A549 (cell line): ENCODE results near the gene B3GLCT. TPM values are rescaled to one million over a fixed set of nuclear protein-coding genes. Genes with fewer than 3 reads are reported as not detected.

Source experiments
- ATAC-seq, 2 experiments: fragments of 200-7000 bp in 1 of 2; fragments of >200 bp in 1 of 2; cut with Nextera tagmentation in 1 of 2; cut with Tn5 transposase in 1 of 2; 3 replicates each; pipeline versions ENCODE4 v1.8.0 to v1.9.1; 2018 to 2020; ENCODE audit warnings: mild to moderate bottlenecking in 1 of 2, moderate library complexity in 1 of 2
- CTCF ChIA-PET: fragments of 300-600 bp; sonication (Branson Sonifier 250); formaldehyde crosslinking; extraction: SDS; loops from one replicate; lab custom pipeline; 2021; ENCODE audit warnings: antibody characterized with exemption, inconsistent platforms; lab: Yijun Ruan, JAX
- POLR2A ChIA-PET: fragments of 350-600 bp; formaldehyde crosslinking; extraction: SDS; loops from one replicate; lab custom pipeline; 2021; ENCODE audit warnings: antibody characterized with exemption, inconsistent platforms; lab: Yijun Ruan, JAX
- DNase-seq, 2 experiments: peaks; one replicate each; pipeline versions ENCODE4 v3.0.0 to v3.0.0-alpha.2; 2011 to 2016; ENCODE audit warnings: low read depth in 1 of 2, low spot score in 1 of 2
- FAIRE-seq: peaks from 2 replicates; lab custom pipeline; 2011; peaks lifted over from hg19 to GRCh38; lab: Jason Lieb, UNC
- H3K27ac ChIP-seq, 2 experiments: fragments of >200 bp; sonication (Bioruptor Twin); formaldehyde crosslinking; 3 replicates each; pipeline ENCODE4 v1.5.1; 2016 to 2017
- H3K4me1 ChIP-seq: fragments of >200 bp; sonication (Bioruptor Twin); formaldehyde crosslinking; 3 replicates; pipeline ENCODE4 v1.6.1; 2016
- H3K4me2 ChIP-seq: fragments of >200 bp; sonication (Bioruptor Twin); formaldehyde crosslinking; 3 replicates; pipeline ENCODE4 v1.6.1; 2016
- H3K4me3 ChIP-seq: fragments of >200 bp; sonication (Bioruptor Twin); formaldehyde crosslinking; 3 replicates; pipeline ENCODE4 v1.5.1; 2016
- H3K9me3 ChIP-seq: fragments of >200 bp; sonication (Bioruptor Twin); formaldehyde crosslinking; 3 replicates; pipeline ENCODE4 v1.6.1; 2016
- CHD2 ChIP-seq: fragments of 150-350 bp; IDR thresholded peaks from 2 replicates; pipeline ENCODE4 v1.6.1; 2014; ENCODE audit warnings: low read length; ENCODE audit not compliant: partially characterized antibody
- CHD4 ChIP-seq: fragments of 200-600 bp; sonication (generic); IDR thresholded peaks from 2 replicates; pipeline ENCODE4 v1.6.1; 2016; ENCODE audit warnings: antibody characterized with exemption, mild to moderate bottlenecking, borderline replicate concordance
- EHF ChIP-seq: fragments of 250-450 bp; sonication (Bioruptor Pico); IDR thresholded peaks from 2 replicates; pipeline ENCODE4 v1.5.0; 2020; ENCODE audit warnings: mild to moderate bottlenecking
- HOXB5 ChIP-seq: fragments of 250-450 bp; sonication (Bioruptor Pico); IDR thresholded peaks from 2 replicates; pipeline ENCODE4 v1.5.0; 2020; ENCODE audit warnings: mild to moderate bottlenecking, moderate library complexity
- JUN ChIP-seq, 2 experiments: fragments of >200 bp; sonication (Bioruptor Twin); formaldehyde crosslinking; IDR thresholded peaks; 2 replicates in 1 of 2; 3 replicates in 1 of 2; pipeline ENCODE4 v1.6.1; 2016 to 2017
- KDM1A ChIP-seq: fragments of 200-600 bp; sonication (generic); IDR thresholded peaks from 2 replicates; pipeline ENCODE4 v1.6.1; 2016; ENCODE audit warnings: low read depth, mild to moderate bottlenecking
- MAZ ChIP-seq: fragments of 150-350 bp; IDR thresholded peaks from 2 replicates; pipeline ENCODE4 v1.6.1; 2014; ENCODE audit warnings: antibody characterized with exemption, low read depth, low read length, borderline replicate concordance
- NFE2L2 ChIP-seq: fragments of 150-350 bp; conservative IDR thresholded peaks from 2 replicates; pipeline ENCODE4 v1.6.1; 2014; ENCODE audit warnings: low read length
- NPAS2 ChIP-seq: fragments of 250-450 bp; sonication (Bioruptor Pico); IDR thresholded peaks from 2 replicates; pipeline ENCODE4 v1.8.0; 2022; ENCODE audit warnings: mild to moderate bottlenecking, moderate library complexity, borderline replicate concordance
- RARB ChIP-seq: fragments of 250-450 bp; sonication (Bioruptor Pico); IDR thresholded peaks from 2 replicates; pipeline ENCODE4 v1.8.0; 2021; ENCODE audit warnings: mild to moderate bottlenecking, moderate library complexity
- REST ChIP-seq: fragments of 200-600 bp; sonication (generic); IDR thresholded peaks from 2 replicates; pipeline ENCODE4 v1.6.1; 2016; ENCODE audit warnings: antibody characterized with exemption, mild to moderate bottlenecking, moderate library complexity
- SMC3 ChIP-seq: fragments of >200 bp; sonication (Bioruptor Twin); formaldehyde crosslinking; IDR thresholded peaks from 3 replicates; pipeline ENCODE4 v1.6.1; 2018; ENCODE audit warnings: inconsistent platforms
- SREBF2 ChIP-seq: fragments of 450-650 bp; IDR thresholded peaks from 2 replicates; pipeline ENCODE4 v1.6.1; 2014; ENCODE audit warnings: mild to moderate bottlenecking, moderate library complexity
- WGBS: methylation state at CpG from one replicate; pipeline ENCODE4 v1.1.6; 2017; ENCODE audit errors: missing lambda C conversion rate; 5-methylcytosine and 5-hydroxymethylcytosine counted together
- polyA plus RNA-seq, 4 experiments: library from polyadenylated mRNA; depleted of rRNA in 3 of 4; stranded (reverse); fragments of >200 nt; fragmentation: RNase III in 1 of 4; extraction: RNeasy Plus Mini Kit Qiagen cat#74134 plus additional on column Dnase treatment in 1 of 4; gene quantifications; 2 replicates in 3 of 4; 3 replicates in 1 of 4; pipeline ENCODE4 v1.2.3, GENCODE V29; 2011 to 2017
- TF ChIP-seq, protein P1 (sequence below): fragments of 450-650 bp; IDR thresholded peaks from 2 replicates; pipeline ENCODE4 v1.6.1; 2014; ENCODE audit warnings: antibody characterized with exemption

B3GLCT gene
- polyA plus RNA-seq, 2 of the 4 experiments (the other 2 are of a cell fraction) = 4.5 to 6.6 TPM

DNA sequence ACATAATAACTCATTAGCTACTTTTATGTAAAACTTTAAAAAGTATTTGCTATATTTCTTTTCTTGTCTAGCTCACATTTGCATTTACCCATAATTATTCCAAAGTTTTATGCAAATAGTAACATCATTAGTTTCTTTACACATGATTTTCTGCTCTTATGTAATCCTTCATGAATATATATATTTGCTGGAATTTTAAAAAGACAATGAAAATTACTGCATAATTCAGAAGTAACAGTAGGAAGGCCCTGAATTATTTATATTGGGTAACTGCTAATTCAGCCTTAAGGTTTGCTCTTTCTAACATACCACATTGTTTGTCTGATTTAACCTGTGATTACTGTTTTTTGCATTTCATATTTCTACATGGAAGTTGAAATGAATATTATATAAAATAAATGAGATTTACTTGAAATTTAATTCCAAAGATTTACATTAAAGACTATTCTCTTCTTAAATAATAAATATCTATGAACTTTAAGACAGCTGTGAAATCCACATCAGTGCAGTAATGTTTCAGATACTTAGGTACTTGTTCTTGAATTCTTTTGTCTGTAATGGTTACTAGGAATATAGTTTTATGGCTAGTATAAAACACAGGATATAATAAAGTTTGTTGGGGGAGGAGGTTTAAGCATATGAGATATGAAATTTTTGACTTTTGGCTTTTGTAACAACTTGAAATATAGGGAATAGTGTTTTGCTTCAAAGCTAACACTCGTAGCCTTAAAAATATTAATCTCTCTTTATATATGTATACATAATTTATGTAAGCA, 46.0 kb downstream of the B3GLCT start:
- no peak overlapping the region for H3K27ac ChIP-seq
- POLR2A ChIA-PET = no interaction called here
- DNase-seq (no peak), FAIRE-seq (no peak), ATAC-seq (no peak)
- CTCF ChIA-PET = interaction anchor here (0.9 kb wide), 2 partner anchors 9 to 178 kb away, joined by 3 read pairs; no protein-coding TSS in a partner anchor
- no peaks in the 10 kb centered on the region for H3K4me1 ChIP-seq
- TF ChIP-seq, protein P1, sequence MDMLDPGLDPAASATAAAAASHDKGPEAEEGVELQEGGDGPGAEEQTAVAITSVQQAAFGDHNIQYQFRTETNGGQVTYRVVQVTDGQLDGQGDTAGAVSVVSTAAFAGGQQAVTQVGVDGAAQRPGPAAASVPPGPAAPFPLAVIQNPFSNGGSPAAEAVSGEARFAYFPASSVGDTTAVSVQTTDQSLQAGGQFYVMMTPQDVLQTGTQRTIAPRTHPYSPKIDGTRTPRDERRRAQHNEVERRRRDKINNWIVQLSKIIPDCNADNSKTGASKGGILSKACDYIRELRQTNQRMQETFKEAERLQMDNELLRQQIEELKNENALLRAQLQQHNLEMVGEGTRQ = no peak
- TF ChIP-seq NFE2L2 (no peak), SMC3 (no peak), REST (no peak), HOXB5 (no peak), JUN (IDR thresholded peaks at IDR 0.05) (no peak)
- H3K4me3 ChIP-seq = no peak overlapping the region
- WGBS = 66% methylated on average over 1 of the region's 1 CpG
- no peaks in the 10 kb centered on the region for H3K9me3 ChIP-seq
- H3K4me2 ChIP-seq = no peak overlapping the region

DNA sequence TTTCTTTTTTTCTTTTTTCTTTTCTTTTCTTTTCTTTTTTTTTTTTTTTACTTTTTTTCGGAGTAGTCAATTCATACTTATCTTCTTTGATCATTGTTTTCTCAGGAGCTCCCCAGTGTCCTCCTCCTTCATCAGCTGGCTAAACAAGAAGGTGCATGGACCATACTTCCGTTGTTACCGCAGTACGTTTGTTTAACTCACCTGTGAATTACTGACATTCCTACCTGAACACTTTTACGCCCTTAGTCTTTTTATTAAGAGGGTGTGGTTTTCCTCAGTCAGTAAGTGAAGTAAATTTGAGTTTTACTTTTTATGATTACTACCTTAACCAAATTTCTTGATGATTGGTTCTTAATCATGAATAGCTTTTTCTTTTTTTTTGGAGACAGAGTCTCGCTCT, 47.1 kb downstream of the B3GLCT start:
- POLR2A ChIA-PET = no interaction called here
- no peak overlapping the region for H3K4me3 ChIP-seq
- 95% methylated on average over 6 of the region's 6 CpGs for WGBS
- no peak for FAIRE-seq
- H3K9me3 ChIP-seq = no peaks in the 10 kb centered on the region
- TF ChIP-seq KDM1A (no peak), RARB (CRISPR knock-in tag) (no peak)
- TF ChIP-seq, all 56 proteins: peak for 0
- CTCF ChIA-PET = interaction anchor here (0.9 to 1.8 kb wide), 2 partner anchors 10 to 12 kb away, joined by 3 to 4 read pairs; no protein-coding TSS in a partner anchor
- Histone ChIP-seq H3K4me1 (no peaks in the 10 kb centered on the region), H3K4me2 (no peak overlapping the region), H3K27ac (no peak overlapping the region)
- ATAC-seq (no peak), DNase-seq (no peak)

DNA sequence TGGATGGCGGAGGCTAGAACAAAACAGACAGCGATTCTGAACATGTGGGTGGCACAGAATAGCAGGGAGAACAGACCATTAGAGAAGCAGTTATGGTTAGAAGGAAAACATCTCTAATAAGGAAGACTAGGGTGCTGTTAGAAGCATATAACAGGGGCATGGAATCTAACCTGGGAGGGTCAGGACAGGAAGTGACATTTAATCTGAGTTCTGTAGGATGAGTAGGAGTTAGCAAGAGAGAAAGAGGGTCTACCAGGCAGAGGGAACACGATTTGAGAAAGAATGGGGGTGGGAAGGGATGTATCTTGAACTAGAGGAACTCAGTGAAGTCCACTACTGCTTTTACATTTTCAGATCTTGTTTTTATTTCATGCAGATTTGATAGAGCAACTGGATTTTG, 48.6 kb downstream of the B3GLCT start:
- ATAC-seq (no peak), FAIRE-seq (no peak), DNase-seq (no peak)
- Histone ChIP-seq H3K4me2 (no peak overlapping the region), H3K4me1 (no peaks in the 10 kb centered on the region), H3K9me3 (no peaks in the 10 kb centered on the region), H3K4me3 (no peak overlapping the region), H3K27ac (no peak overlapping the region)
- POLR2A ChIA-PET = no interaction called here
- CTCF ChIA-PET = interaction anchor here (1.8 kb wide), 1 partner anchor 13 kb away, joined by 4 read pairs; no protein-coding TSS in a partner anchor
- no peak for TF ChIP-seq KDM1A
- no peak for TF ChIP-seq NPAS2
- no peak for TF ChIP-seq CHD4
- no peak for TF ChIP-seq CHD2
- no peak for TF ChIP-seq MAZ
- TF ChIP-seq SREBF2 = no peak
- no peak for TF ChIP-seq EHF (CRISPR knock-in tag)
- 58% methylated on average over 3 of the region's 3 CpGs for WGBS
